Mammary epithelial cell (primary cell): ENCODE measurements around the gene CD300LF.

Experiments used
- EZH2 ChIP-seq: IDR thresholded peaks from 2 replicates; pipeline ENCODE4 v1.6.1; 2012; ENCODE audit warnings: low read length, inconsistent platforms, borderline replicate concordance
- TF ChIP-seq, protein P1 (sequence below), 2 donors: IDR thresholded peaks in 1 of 2; conservative IDR thresholded peaks in 1 of 2; 2 replicates each; pipeline ENCODE4 v1.5.1; 2011 to 2012; ENCODE audit warnings: inconsistent platforms in 2 of 2, low read length in 2 of 2, mild to moderate bottlenecking in 2 of 2, control low read depth in 1 of 2, low read depth in 1 of 2; ENCODE audit not compliant: insufficient read depth in 1 of 2; ENCODE audit errors: extremely low read depth in 1 of 2

DNA sequence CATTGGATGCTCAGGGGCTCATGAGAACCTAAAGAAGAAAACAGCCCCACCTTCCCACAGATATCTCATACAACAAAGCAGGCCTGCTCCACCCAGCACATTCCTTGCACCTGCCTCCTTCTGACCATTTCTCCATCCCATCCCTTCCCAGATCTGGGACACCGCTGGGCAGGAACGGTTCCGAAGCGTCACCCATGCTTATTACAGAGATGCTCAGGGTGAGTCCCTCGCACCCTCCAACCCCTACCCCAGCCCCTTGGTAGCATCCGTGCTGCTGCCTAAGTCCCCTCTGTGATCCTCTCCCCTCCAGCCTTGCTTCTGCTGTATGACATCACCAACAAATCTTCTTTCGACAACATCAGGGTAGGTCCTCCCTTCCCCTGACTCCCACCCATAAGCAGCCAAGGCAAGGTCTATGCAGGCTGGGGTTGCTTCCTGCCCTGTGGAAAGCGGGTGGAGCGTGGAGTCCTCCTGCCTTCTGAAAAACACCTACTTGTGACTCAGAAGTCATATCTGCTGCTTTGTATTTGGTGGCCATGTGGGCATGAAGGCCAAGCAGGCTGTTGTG lies 30.3 kb upstream of the CD300LF start:
- TF ChIP-seq, protein P1, sequence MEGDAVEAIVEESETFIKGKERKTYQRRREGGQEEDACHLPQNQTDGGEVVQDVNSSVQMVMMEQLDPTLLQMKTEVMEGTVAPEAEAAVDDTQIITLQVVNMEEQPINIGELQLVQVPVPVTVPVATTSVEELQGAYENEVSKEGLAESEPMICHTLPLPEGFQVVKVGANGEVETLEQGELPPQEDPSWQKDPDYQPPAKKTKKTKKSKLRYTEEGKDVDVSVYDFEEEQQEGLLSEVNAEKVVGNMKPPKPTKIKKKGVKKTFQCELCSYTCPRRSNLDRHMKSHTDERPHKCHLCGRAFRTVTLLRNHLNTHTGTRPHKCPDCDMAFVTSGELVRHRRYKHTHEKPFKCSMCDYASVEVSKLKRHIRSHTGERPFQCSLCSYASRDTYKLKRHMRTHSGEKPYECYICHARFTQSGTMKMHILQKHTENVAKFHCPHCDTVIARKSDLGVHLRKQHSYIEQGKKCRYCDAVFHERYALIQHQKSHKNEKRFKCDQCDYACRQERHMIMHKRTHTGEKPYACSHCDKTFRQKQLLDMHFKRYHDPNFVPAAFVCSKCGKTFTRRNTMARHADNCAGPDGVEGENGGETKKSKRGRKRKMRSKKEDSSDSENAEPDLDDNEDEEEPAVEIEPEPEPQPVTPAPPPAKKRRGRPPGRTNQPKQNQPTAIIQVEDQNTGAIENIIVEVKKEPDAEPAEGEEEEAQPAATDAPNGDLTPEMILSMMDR (conservative IDR thresholded peaks at IDR 0.05 in 1 of 2, IDR thresholded peaks at IDR 0.05 in 1 of 2; ENCODE audit: extremely low read depth in 1 of 2, insufficient read depth in 1 of 2, low read depth in 1 of 2, low read length in 2 of 2), result no peak
- no peak for TF ChIP-seq EZH2
